HepG2 (cell line): ENCODE measurements around the gene CLDN5.

ENCODE experiments used
- CEBPG ChIP-seq: IDR thresholded peaks from 2 replicates; pipeline ENCODE4 v1.6.1; 2016
- NFYB ChIP-seq: sonication (generic); formaldehyde crosslinking; IDR thresholded peaks from 2 replicates; pipeline ENCODE4 v1.4.0; 2020; ENCODE audit warnings: missing genetic modification reagents
- ZNF513 ChIP-seq: sonication (generic); formaldehyde crosslinking; conservative IDR thresholded peaks from 2 replicates; pipeline ENCODE4 v1.5.0; 2020; ENCODE audit warnings: missing genetic modification reagents
- TF ChIP-seq, protein P1 (sequence below): sonication (generic); formaldehyde crosslinking; IDR thresholded peaks from 2 replicates; pipeline ENCODE4 v1.5.0; 2020; ENCODE audit warnings: missing genetic modification reagents, mild to moderate bottlenecking, borderline replicate concordance

GRCh38 chr22:19569976-19570375 is 45.8 kb upstream of the CLDN5 start:
- TF ChIP-seq, protein P1, sequence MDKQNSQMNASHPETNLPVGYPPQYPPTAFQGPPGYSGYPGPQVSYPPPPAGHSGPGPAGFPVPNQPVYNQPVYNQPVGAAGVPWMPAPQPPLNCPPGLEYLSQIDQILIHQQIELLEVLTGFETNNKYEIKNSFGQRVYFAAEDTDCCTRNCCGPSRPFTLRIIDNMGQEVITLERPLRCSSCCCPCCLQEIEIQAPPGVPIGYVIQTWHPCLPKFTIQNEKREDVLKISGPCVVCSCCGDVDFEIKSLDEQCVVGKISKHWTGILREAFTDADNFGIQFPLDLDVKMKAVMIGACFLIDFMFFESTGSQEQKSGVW: no peak
- no peak for TF ChIP-seq CEBPG (CRISPR knock-in tag)
- TF ChIP-seq NFYB: no peak
- TF ChIP-seq ZNF513 (CRISPR knock-in tag): no peak
